Vagina (tissue), 2 donors: ENCODE results near the gene DSCAML1.

Source experiments
- CTCF ChIP-seq, 3 experiments: fragments of 450-650 bp in 2 of 3; fragments of 200-600 bp in 1 of 3; sonication (generic) in 1 of 3; IDR thresholded peaks; one replicate each; pipeline ENCODE4 v1.5.1; 2017 to 2019; ENCODE audit warnings: antibody characterized with exemption in 3 of 3, mild to moderate bottlenecking in 2 of 3, moderate library complexity in 2 of 3
- POLR2A ChIP-seq, 2 donors: fragments of 450-650 bp; IDR thresholded peaks; one replicate each; pipeline ENCODE4 v1.6.1; 2017; ENCODE audit warnings: antibody characterized with exemption in 2 of 2, mild to moderate bottlenecking in 2 of 2, moderate library complexity in 2 of 2

GRCh38 chr11:117442869-117443239 lies 354.2 kb downstream of the DSCAML1 start:
- TF ChIP-seq CTCF (IDR thresholded peaks at IDR 0.05) (no peak), POLR2A (IDR thresholded peaks at IDR 0.05) (no peak)
